ENCODE results near the gene MUL1. TPM values are rescaled to one million over a fixed set of nuclear protein-coding genes. Genes with fewer than 3 reads are reported as not detected.
A peak's percentile ranks its signal among the peaks of the same experiment; 100 is the strongest.

The MUL1 gene
- polyA plus RNA-seq, 1 of the 3 experiments (the other 2 are of a cell fraction): 22.8 TPM

DNA sequence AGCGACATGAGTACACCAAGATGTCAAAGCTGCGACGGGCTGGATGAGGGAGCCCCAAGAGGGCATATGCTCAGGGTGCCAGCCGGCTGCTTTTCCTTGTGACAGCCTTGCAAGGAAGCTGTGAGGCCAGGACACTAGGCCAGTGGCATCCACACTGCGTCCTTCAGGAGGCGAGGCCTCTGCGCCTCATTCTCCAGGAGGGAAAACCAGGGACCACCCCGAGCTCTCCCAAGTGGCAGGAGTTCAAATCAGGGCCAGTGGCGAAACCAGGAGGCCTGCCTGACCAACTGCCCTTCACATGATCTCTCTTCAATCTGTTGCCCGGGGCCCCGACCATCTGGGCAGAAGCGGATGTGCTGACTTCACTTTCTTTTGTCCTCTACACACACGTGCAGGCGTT lies 8.2 kb downstream of the MUL1 start:
- DNase-seq: peak; percentile 1
- CTCF ChIA-PET: interaction anchor here (1.2 kb wide), 1 partner anchor 138 kb away, joined by 3 read pairs; no protein-coding TSS in a partner anchor
- Histone ChIP-seq H4K20me1 (ENCODE audit: insufficient read depth) (peaks cover 14% of the 10 kb centered on the region), H3K27ac (ENCODE audit: low read depth in 2 of 2, low read length in 1 of 2) (no peak overlapping the region), H3K9me3 (no peaks in the 10 kb centered on the region), H3K4me1 (ENCODE audit: control insufficient read depth in 1 of 2, insufficient read depth in 2 of 2, low read depth in 1 of 2, low read length in 1 of 2) (peaks cover 0 to 7% of the 10 kb centered on the region in 2 experiments; a peak in 3 of 4 replicates), H3K79me2 (ENCODE audit: insufficient read depth) (peaks cover 19% of the 10 kb centered on the region), H3K36me3 (replicated peaks in 1 of 2; ENCODE audit: control insufficient read depth in 1 of 2, insufficient read depth in 2 of 2, low read length in 1 of 2) (peaks cover 17 to 49% of the 10 kb centered on the region in 2 experiments), H3K4me2 (no peak overlapping the region), H3K4me3 (ENCODE audit: low read depth in 2 of 2, low read length in 1 of 2) (no peak overlapping the region), H3K9ac (no peak overlapping the region), H3F3A (replicated peaks; ENCODE audit: insufficient read depth) (peaks cover 8% of the 10 kb centered on the region), H3K27me3 (ENCODE audit: insufficient read depth) (no peaks in the 10 kb centered on the region), H3K9me2 (no peaks in the 10 kb centered on the region), H2AFZ (ENCODE audit: low read depth) (no peak overlapping the region)
- WGBS (ENCODE audit: low lambda C conversion rate): 74% methylated on average over 10 of the region's 14 CpGs
- TF ChIP-seq, protein P1, sequence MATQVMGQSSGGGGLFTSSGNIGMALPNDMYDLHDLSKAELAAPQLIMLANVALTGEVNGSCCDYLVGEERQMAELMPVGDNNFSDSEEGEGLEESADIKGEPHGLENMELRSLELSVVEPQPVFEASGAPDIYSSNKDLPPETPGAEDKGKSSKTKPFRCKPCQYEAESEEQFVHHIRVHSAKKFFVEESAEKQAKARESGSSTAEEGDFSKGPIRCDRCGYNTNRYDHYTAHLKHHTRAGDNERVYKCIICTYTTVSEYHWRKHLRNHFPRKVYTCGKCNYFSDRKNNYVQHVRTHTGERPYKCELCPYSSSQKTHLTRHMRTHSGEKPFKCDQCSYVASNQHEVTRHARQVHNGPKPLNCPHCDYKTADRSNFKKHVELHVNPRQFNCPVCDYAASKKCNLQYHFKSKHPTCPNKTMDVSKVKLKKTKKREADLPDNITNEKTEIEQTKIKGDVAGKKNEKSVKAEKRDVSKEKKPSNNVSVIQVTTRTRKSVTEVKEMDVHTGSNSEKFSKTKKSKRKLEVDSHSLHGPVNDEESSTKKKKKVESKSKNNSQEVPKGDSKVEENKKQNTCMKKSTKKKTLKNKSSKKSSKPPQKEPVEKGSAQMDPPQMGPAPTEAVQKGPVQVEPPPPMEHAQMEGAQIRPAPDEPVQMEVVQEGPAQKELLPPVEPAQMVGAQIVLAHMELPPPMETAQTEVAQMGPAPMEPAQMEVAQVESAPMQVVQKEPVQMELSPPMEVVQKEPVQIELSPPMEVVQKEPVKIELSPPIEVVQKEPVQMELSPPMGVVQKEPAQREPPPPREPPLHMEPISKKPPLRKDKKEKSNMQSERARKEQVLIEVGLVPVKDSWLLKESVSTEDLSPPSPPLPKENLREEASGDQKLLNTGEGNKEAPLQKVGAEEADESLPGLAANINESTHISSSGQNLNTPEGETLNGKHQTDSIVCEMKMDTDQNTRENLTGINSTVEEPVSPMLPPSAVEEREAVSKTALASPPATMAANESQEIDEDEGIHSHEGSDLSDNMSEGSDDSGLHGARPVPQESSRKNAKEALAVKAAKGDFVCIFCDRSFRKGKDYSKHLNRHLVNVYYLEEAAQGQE (IDR thresholded peaks at IDR 0.05; ENCODE audit: low read depth, low read length): no peak
- TF ChIP-seq SIN3A (IDR thresholded peaks at IDR 0.05; ENCODE audit: borderline replicate concordance, low read depth, low read length): no peak
- POLR2A ChIA-PET: no interaction called here

DNA sequence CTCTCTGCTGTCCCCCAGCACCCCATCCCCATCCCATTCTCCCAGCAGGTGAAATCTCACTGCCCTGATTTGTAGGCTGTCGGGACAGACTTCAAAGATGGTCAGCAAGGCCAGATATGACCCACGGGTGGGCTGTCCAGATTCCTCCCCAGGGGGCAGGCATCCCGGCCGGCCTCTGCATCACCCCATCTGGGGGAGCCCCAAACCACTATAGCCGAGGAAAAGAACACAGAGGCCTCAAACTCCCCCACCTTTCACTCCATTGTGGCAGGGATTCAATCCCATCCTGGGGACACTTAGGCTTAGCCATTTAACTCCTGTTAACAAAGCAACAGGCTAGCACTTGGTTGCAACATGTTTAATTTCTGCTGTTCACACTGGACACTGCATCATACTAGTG lies 8.8 kb downstream of the MUL1 start:
- H3K27me3 ChIP-seq (ENCODE audit: insufficient read depth): no peaks in the 10 kb centered on the region
- peaks cover 8% of the 10 kb centered on the region for H3F3A ChIP-seq (replicated peaks; ENCODE audit: insufficient read depth)
- no peak overlapping the region for H3K4me3 ChIP-seq (ENCODE audit: low read depth in 2 of 2, low read length in 1 of 2)
- H3K79me2 ChIP-seq (ENCODE audit: insufficient read depth): peaks cover 12% of the 10 kb centered on the region
- H3K9me3 ChIP-seq: no peaks in the 10 kb centered on the region
- DNase-seq: peak; percentile 6
- no peak overlapping the region for H3K27ac ChIP-seq (ENCODE audit: low read depth in 2 of 2, low read length in 1 of 2)
- H3K4me2 ChIP-seq: no peak overlapping the region
- ChIA-PET POLR2A (no interaction called here), CTCF (interaction anchor here (1.2 kb wide), 1 partner anchor 137 kb away, joined by 3 read pairs; no protein-coding TSS in a partner anchor)
- H3K4me1 ChIP-seq (ENCODE audit: control insufficient read depth in 1 of 2, insufficient read depth in 2 of 2, low read depth in 1 of 2, low read length in 1 of 2): peaks cover 6 to 13% of the 10 kb centered on the region in 2 experiments; a peak in 3 of 4 replicates
- H3K9ac ChIP-seq: no peak overlapping the region
- H2AFZ ChIP-seq (ENCODE audit: low read depth): no peak overlapping the region
- WGBS (ENCODE audit: low lambda C conversion rate): 92% methylated on average over 5 of the region's 5 CpGs
- H3K9me2 ChIP-seq: no peaks in the 10 kb centered on the region
- peaks cover 10% of the 10 kb centered on the region for H4K20me1 ChIP-seq (ENCODE audit: insufficient read depth)
- TF ChIP-seq TAF1 (IDR thresholded peaks at IDR 0.05; ENCODE audit: borderline replicate concordance, low read depth, low read length) (no peak), TCF12 (IDR thresholded peaks at IDR 0.05) (no peak), CHD2 (IDR thresholded peaks at IDR 0.05; ENCODE audit: low read length, partially characterized antibody) (no peak), SIN3A (IDR thresholded peaks at IDR 0.05; ENCODE audit: borderline replicate concordance, low read depth, low read length) (no peak), RAD21 (IDR thresholded peaks at IDR 0.05; ENCODE audit: low read length) (no peak), EZH2phosphoT487 (IDR thresholded peaks at IDR 0.05; ENCODE audit: borderline replicate concordance, low read depth) (no peak), EP300 (IDR thresholded peaks at IDR 0.05; ENCODE audit: borderline replicate concordance in 1 of 2, low read depth in 1 of 2, low read length in 1 of 2) (no peak), POLR2AphosphoS5 (IDR thresholded peaks at IDR 0.05; ENCODE audit: low read depth, low read length) (no peak)
- TF ChIP-seq, protein P2, sequence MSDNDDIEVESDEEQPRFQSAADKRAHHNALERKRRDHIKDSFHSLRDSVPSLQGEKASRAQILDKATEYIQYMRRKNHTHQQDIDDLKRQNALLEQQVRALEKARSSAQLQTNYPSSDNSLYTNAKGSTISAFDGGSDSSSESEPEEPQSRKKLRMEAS (IDR thresholded peaks at IDR 0.05; ENCODE audit: low read depth): no peak
- TF ChIP-seq, protein P3, sequence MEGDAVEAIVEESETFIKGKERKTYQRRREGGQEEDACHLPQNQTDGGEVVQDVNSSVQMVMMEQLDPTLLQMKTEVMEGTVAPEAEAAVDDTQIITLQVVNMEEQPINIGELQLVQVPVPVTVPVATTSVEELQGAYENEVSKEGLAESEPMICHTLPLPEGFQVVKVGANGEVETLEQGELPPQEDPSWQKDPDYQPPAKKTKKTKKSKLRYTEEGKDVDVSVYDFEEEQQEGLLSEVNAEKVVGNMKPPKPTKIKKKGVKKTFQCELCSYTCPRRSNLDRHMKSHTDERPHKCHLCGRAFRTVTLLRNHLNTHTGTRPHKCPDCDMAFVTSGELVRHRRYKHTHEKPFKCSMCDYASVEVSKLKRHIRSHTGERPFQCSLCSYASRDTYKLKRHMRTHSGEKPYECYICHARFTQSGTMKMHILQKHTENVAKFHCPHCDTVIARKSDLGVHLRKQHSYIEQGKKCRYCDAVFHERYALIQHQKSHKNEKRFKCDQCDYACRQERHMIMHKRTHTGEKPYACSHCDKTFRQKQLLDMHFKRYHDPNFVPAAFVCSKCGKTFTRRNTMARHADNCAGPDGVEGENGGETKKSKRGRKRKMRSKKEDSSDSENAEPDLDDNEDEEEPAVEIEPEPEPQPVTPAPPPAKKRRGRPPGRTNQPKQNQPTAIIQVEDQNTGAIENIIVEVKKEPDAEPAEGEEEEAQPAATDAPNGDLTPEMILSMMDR (IDR thresholded peaks at IDR 0.05): no peak
- peaks cover 17 to 49% of the 10 kb centered on the region in 2 experiments for H3K36me3 ChIP-seq (replicated peaks in 1 of 2; ENCODE audit: control insufficient read depth in 1 of 2, insufficient read depth in 2 of 2, low read length in 1 of 2)

All from SK-N-SH (cell line).